ENCODE results near the gene RIPPLY3.
A peak's percentile ranks its signal among the peaks of the same experiment; 100 is the strongest.
"Not testable (repeated sequence)": the region's sequence is repeated elsewhere in the genome, so short reads cannot be mapped to it uniquely, and the experiment has no call there.

The RIPPLY3 gene

DNA sequence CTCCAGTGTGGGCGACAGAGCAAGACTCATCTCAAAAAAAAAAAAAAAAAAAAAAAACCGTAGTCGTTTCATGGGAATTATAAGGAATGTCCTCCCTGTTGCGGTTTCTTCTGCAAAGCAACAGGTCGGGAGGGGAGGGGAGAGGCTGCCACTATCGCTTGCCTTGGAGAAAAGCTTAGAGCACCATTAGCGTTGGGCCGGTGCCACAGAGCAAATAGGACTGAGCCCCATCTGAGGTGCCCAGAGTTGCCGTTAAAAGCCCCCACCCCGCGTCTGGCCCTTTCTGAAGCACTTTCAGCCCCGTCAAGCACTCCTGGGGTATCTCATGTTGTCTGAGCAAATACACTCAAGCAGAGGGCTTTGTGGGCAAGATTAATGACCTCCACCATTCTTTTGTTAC, 2.2 kb downstream of the RIPPLY3 start:
- no peak for DNase-seq (ENCODE audit: low spot score)

DNA sequence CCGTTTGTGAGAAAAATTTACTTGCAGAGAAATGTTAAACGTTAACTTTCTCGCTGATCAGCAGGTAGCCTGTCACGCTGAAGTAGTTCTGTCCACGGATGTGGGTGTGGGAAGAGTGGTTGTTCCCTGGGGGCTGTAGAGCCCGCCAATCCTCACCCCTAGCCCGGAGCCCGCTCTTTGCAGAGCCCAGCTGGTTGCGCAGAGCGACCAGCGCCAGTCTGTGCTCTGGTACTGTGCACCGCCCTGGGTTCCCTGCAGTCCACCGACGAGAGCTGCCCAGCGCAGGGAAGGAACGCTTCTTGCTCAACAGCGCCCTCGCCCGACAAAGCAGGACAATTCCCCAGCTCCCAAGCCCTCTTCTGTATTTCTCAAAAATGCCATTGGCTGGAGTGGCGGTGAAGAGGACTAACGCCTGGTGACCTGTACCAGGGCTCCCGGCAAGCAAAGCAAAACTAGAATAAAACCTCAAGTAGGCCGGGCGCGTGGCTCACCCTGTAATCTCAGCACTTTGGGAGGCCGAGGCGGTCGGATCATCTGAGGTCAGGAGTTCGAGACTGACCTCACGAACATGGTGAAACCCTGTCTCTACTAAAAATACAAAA, 3.3 kb downstream of the RIPPLY3 start:
- peak; percentile 79 for DNase-seq (ENCODE audit: low spot score)

DNA sequence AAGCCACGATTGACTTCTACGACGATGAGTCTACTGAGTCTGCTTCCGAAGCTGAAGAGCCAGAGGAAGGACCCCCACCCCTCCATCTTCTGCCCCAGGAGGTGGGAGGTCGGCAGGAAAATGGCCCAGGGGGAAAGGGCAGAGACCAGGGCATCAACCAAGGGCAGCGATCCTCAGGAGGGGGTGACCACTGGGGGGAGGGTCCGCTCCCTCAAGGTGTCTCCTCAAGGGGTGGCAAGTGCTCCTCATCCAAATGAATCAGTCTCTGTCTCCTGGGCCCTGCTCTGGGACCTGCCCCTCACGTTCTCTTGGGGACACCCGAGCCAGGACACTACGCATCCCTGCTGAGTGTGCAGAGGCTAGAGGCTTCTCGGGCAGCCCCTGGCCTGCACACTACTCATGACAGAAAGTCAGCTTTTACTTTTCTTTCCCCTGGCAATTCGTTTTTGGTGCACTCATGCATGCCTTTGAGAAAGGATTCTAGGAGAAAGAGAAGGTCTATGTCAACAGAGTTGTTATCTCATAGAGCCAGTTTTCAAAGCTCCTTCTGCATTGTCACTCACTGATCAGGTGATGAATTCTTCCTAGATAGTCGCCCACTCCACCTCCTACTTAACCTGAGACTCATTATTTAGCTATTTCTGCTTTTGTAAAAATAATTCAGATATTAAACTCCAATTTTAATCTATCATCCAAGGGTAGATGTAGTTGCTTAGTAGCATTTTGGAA, 11.6 kb downstream of the RIPPLY3 start:
- DNase-seq (ENCODE audit: low spot score): no peak

DNA sequence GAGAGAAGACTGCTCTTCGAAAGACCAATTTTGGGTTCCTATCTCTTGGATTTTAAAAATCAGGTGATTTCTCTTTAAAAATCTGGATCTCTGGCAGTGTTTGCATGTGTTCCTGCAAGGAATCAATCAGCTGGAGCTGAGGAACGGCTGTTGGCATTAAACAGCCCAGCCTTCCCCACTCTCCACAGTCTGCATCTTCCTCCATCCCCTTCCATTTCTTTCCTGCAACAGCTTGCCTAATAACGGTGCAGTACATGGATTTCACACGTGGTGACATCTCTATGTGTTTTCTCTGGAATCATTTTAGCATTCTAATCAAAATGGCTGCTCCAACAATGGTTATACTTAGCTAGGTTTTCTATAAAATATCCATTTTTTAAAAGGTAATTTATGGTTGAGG, 20.0 kb downstream of the RIPPLY3 start:
- no peak for DNase-seq (ENCODE audit: low spot score)

- no peak for DNase-seq (ENCODE audit: low spot score)
These were observed 22.1 kb downstream of the RIPPLY3 start for GRCh38 chr21:37028570-37028969.

DNA sequence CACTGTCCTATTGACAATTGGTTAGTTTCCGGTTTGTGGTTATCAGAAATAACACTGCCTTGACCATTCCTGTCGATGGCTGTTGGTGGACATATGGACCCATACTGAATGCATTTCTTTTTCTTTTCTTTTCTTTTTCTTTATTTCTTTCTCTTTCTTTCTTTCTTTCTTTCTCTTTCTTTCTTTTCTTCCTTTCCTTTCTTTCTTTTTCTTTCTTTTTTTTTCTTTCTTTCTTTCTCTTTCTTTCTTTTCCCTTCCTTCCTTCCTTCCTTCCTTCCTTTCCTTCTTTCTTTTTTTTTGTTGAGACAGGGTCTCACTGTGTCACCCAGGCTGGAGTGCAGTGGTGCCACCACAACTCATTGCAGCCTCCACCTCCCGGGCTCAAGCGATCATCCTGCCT, 24.4 kb downstream of the RIPPLY3 start:
- DNase-seq (ENCODE audit: low spot score): no peak

DNA sequence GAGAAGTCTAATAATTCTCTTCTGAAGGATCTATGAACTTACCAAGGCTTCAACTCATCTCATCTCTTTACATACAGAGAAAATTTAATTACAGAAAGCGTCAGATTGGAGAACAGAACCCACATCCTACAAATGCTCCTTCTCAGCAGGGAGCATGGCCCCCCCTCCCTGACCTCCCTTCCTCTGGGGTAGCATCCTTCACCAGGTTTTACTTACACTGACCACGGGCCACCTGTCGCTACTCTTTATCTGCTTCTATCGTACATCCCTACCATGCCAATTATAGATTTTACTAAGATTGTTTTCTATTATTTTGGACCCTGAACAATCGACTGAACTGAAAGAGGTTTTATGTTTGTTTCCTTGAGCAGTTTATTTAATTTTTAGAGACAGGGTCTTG, 25.8 kb downstream of the RIPPLY3 start:
- DNase-seq (ENCODE audit: low spot score): no peak

DNA sequence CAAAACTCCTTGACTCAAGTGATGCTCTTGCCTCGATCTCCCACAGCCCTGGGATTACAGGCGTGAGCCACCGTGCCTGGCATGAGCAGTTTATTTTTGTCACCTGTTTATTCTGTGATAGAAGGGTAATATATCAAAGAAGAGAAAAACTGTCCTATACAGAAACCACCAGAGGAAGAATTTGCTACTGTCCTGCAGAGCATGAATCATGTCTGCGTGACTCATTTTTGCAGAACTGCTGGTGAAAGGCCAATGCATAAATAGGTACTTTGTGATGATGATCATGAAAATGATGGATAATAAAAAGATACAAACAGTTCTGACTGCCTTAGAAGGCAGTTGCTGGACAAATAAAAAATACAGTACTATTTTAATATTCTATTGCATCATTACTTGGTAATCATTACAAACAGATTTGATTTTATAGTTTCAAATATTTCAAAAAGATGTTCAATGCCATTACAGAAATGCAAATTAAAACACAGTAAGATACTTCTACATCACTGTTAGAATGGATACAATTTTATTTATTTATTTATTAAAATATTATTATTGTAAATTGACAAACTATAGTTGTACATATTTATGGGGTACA, 26.5 kb downstream of the RIPPLY3 start:
- no peak for DNase-seq (ENCODE audit: low spot score)

GRCh38 chr21:37034394-37034793, 27.9 kb downstream of the RIPPLY3 start:
- DNase-seq (ENCODE audit: low spot score): not testable (repeated sequence)

GRCh38 chr21:37036177-37036576, 29.7 kb downstream of the RIPPLY3 start:
- DNase-seq (ENCODE audit: low spot score): no peak

DNA sequence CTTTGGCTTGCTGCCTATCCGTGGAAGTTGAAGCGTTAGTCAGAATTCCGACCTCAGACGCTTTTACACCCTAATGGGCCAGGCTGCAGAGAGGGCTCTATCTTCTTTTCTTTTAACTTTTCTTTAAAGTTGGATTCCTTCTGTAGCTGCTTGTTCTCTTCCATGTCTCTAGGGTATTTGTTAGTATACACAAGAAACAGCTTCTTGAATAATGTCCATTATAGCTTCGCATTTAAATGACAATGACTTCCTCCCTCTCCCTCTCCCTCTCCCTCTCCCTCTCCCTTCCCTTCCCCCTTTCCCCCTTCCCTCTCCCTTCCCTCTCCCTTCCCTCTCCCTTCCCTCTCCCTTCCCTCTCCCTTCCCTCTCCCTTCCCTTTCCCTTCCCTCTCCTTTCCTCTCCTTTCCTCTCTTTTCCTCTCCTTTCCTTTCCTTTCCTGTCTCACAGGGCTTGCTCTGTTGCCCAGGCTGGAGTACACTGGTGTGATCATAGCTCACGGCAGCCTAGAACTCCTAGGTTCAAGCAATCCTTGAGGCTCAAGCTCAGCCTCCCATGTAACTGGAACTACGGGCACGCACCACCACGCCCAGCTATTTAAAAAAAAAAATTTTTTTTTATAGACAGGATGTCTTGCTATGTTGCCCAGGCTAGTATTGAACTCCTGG, 33.0 kb downstream of the RIPPLY3 start:
- no peak for DNase-seq (ENCODE audit: low spot score)

DNA sequence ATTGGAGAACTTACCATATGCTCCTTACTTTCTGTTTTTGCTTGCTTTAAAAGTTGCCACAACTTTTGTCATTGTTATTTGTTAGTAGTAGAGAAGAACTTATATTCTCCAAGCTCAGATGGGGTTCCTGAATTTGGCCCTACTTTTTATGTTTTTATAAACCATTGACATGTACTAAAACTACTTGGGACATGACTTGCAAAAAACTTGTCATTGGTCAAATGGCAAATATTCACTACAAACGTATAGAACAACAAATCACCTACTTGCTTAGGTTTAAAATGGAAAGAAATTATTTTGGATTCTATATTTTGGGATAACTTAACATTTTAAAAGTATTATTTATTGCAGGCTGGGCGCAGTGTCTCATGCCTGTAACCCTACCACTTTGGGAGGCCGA, 33.7 kb downstream of the RIPPLY3 start:
- no peak for DNase-seq (ENCODE audit: low spot score)

DNA sequence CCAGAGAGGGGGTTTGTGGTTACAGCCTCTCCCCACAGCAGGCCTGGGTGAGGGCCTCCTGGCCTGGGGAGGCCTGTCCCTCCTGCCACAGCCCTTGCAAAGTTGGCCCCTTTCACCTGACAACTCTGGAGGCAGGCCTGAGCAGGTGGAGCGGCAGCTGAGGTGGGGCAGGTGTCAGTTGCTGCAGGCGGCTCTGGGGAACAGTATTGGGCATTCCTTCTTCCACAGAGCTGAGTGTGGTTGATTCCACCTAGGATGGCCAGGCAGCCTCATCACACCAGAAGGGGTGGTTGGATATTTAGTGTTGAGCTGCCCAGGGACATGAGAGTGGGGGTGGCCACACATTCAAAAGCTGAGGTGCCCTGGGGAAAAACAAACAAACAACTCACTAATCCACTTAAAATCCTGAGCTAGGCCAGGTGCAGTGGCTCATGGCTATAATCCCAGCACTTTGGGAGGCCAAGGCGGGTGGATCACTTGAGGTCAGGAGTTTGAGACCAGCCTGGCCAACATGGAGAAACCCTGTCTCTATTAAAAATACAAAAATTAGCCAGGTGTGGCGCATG, 35.3 kb downstream of the RIPPLY3 start:
- no peak for DNase-seq (ENCODE audit: low spot score)

- DNase-seq (ENCODE audit: low spot score): no peak
These were observed 37.3 kb downstream of the RIPPLY3 start for GRCh38 chr21:37043818-37044217.

DNA sequence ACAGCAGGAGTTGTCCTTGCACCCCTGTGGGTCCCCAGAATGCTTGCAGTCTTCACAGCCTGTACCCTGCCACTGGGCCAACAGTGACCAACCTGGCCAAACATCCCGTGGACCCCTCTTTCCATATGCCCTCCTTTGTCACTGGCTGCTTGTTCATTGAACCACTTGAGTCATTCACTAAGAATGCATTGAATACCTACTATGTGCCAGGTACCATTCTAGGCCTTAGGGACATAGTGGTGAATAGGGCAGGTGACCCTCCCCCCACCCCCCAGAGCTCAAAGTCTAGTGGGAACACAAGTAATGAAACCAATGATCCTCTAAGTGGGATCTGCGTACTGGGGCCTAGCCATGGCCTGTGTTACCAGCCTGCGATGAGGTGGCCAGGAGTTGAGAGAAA, 38.1 kb downstream of the RIPPLY3 start:
- no peak for DNase-seq (ENCODE audit: low spot score)

DNA sequence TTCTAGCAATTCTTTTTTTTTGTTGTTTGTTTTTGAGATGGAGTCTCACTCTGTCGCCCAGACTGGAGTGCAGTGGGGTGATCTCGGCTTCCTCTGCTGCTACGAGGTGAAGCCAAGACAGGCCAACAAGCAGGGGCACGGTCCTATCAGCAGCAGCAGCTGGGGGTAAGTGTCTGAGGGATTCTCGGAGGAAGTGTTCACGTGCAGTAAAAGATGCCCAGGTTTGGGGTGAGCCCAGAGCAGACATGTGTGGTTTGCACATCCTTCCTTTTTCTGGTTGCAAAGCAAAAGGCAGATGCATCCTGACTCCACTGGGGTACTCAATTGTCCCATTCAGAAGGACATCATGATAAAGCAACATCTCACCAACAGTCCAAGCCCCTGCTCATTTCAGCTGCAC, 38.6 kb downstream of the RIPPLY3 start:
- DNase-seq (ENCODE audit: low spot score): no peak

- no peak for DNase-seq (ENCODE audit: low spot score)
These were observed 39.1 kb downstream of the RIPPLY3 start for GRCh38 chr21:37045556-37045955.

DNA sequence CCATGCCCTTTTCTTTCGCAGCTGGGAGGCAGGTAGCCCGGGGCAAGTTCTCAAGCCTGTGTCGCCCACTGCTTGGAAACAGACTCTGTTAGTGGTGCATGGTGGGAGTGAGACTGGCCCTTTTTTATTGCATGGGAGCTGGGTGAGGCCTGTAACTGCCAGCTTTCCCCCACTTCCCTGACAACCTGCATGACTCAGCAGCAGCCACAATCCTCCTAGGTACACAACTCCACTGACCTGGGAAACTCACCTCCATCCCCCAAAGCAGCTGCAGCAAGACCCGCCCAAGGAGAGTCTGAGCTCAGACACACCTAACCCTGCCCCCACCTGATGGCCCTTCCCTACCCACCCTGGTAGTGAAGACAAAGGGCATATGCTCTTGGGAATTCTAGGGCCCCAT, 40.6 kb downstream of the RIPPLY3 start:
- DNase-seq (ENCODE audit: low spot score): no peak

DNA sequence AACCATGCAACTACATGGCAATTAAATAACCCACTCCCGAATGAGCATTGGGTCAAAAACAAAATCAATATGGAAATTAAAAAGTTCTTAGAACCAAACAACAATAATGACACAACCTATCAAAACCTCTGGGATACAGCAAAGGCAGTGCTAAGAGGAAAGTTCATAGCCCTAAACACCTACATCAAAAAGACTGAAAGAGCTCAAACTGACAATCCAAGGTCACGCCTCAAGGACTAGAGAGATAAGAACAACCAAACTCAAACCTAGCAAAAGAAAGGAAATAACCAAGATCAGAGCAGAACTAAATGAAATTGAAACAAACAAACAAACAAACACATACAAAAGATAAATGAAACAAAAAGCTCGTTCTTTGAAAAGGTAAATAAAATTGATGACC, 43.2 kb downstream of the RIPPLY3 start:
- not testable (repeated sequence) for DNase-seq (ENCODE audit: low spot score)

DNA sequence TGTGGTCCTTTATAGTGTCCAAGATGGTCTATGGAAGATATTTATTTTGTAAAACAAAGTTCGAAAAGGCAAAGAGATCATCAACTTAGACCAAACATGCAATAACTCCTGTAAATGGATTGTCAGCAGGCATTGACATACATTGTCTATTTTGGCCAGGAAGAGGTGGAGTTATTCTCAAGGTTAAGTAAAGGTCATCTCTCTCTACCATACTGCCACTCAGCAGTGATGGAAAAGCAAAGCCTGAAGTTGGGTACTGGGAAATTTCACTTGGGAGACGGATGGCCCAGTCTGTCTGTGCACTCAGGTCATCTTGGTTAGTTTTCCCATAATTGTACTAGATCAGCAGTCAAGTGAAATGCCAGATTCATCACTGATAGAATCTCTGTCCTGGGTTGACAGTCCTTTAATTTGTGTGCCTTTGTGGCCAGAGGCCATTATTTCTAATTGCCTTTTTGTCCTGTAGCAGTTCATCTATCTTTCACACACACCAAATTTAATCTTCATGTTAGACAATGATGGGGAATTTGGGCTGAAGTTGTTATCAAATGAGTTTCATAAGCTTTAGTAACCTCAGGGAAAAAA, 48.9 kb downstream of the RIPPLY3 start:
- peak; percentile 12 for DNase-seq (ENCODE audit: low spot score)

DNA sequence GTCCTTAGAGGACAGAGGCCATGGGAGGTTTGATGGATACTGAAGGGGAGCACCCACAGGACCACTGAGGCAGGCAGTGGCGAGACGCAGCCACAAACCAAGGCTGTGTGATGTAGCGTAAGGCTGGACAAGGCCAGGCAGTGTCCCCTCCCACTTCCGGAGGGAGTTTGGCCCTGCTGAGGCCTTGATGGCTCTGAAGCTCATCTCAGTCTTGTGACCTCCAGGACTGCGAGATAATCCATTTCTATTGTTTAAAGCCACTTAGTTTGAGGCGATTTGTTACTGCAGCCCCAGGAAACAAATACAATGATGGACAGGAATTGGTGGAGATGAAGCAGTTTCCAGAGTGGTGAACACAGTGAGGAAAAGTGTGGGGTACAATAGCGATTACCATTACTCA, 51.1 kb downstream of the RIPPLY3 start:
- no peak for DNase-seq (ENCODE audit: low spot score)

- DNase-seq (ENCODE audit: low spot score): no peak
These were observed 51.8 kb downstream of the RIPPLY3 start for GRCh38 chr21:37058261-37058660.

Measured in SK-N-DZ (cell line).